OCI-LY3 (cell line): ENCODE measurements around the gene NCK2.

Experiments
- H2AFZ ChIP-seq: fragments of 200-600, 300-600 bp; shearing (Covaris generic); 2 replicates; pipeline ENCODE4 v1.6.0; 2014; ENCODE audit warnings: antibody characterized with exemption, low read depth, low read length
- H3K27ac ChIP-seq: fragments of 200-600, 300-600 bp; sonication (generic); 2 replicates; pipeline ENCODE4 v1.5.1; 2014; ENCODE audit warnings: mild to moderate bottlenecking, low read length, moderate library complexity, mixed read lengths
- H3K27me3 ChIP-seq: fragments of 200-600, 300-600 bp; sonication (generic); 2 replicates; pipeline ENCODE4 v1.6.1; 2014; ENCODE audit warnings: low read depth, low read length, mixed read lengths
- H3K36me3 ChIP-seq: fragments of 200-600, 300-600 bp; sonication (generic); replicated peaks from 2 replicates; pipeline ENCODE3; 2014; ENCODE audit warnings: low read depth, low read length, mixed read lengths
- H3K4me1 ChIP-seq: fragments of 300-600, 200-600 bp; sonication (generic); 2 replicates; pipeline ENCODE4 v1.6.1; 2014; ENCODE audit warnings: low read length, mixed read lengths
- H3K4me2 ChIP-seq: fragments of 200-600, 300-600 bp; sonication (generic); 2 replicates; pipeline ENCODE4 v1.6.1; 2014; ENCODE audit warnings: low read length, mixed read lengths
- H3K4me3 ChIP-seq: fragments of 300-600, 200-600 bp; sonication (generic); 2 replicates; pipeline ENCODE4 v1.5.1; 2014; ENCODE audit warnings: antibody characterized with exemption, mild to moderate bottlenecking, low read length, moderate library complexity
- H3K79me2 ChIP-seq: fragments of 300-600, 200-600 bp; shearing (Covaris generic); 2 replicates; pipeline ENCODE4 v1.6.1; 2014; ENCODE audit warnings: mild to moderate bottlenecking, low read length, mixed read lengths
- H3K9ac ChIP-seq: fragments of 300-600, 200-600 bp; shearing (Covaris generic); 2 replicates; pipeline ENCODE4 v1.6.0; 2014; ENCODE audit warnings: mild to moderate bottlenecking, low read length, moderate library complexity
- H3K9me3 ChIP-seq: fragments of 200-600, 300-600 bp; shearing (Covaris generic); 2 replicates; pipeline ENCODE4 v1.6.1; 2014; ENCODE audit warnings: low read length, mixed read lengths; ENCODE audit not compliant: insufficient read depth
- H4K20me1 ChIP-seq: fragments of 200-600, 300-600 bp; sonication (generic); 2 replicates; pipeline ENCODE4 v1.6.1; 2016; ENCODE audit warnings: low read length, mixed read lengths; ENCODE audit not compliant: insufficient read depth
- EZH2phosphoT487 ChIP-seq: fragments of 200-600 bp; shearing (Covaris generic); IDR thresholded peaks from 2 replicates; pipeline ENCODE4 v1.6.1; 2018; ENCODE audit warnings: antibody characterized with exemption, mixed run types, low read depth
- TF ChIP-seq, protein P1 (sequence below): fragments of 200-600, 300-600 bp; sonication (generic); IDR thresholded peaks from 2 replicates; pipeline ENCODE4 v1.5.1; 2014; ENCODE audit warnings: antibody characterized with exemption, low read length, low read depth

Gene NCK2

GRCh38 chr2:105783151-105783738, 38.5 kb downstream of the NCK2 start:
- Histone ChIP-seq H2AFZ (no peak overlapping the region), H3K36me3 (no peaks in the 10 kb centered on the region), H4K20me1 (peaks cover 55% of the 10 kb centered on the region), H3K27me3 (no peaks in the 10 kb centered on the region), H3K9ac (no peak overlapping the region), H3K4me1 (peaks cover 12% of the 10 kb centered on the region), H3K79me2 (peaks cover 3% of the 10 kb centered on the region; the same call in 1 of the 2 replicates), H3K4me2 (no peak overlapping the region), H3K9me3 (no peaks in the 10 kb centered on the region), H3K27ac (no peak overlapping the region), H3K4me3 (no peak overlapping the region)
- TF ChIP-seq, protein P1, sequence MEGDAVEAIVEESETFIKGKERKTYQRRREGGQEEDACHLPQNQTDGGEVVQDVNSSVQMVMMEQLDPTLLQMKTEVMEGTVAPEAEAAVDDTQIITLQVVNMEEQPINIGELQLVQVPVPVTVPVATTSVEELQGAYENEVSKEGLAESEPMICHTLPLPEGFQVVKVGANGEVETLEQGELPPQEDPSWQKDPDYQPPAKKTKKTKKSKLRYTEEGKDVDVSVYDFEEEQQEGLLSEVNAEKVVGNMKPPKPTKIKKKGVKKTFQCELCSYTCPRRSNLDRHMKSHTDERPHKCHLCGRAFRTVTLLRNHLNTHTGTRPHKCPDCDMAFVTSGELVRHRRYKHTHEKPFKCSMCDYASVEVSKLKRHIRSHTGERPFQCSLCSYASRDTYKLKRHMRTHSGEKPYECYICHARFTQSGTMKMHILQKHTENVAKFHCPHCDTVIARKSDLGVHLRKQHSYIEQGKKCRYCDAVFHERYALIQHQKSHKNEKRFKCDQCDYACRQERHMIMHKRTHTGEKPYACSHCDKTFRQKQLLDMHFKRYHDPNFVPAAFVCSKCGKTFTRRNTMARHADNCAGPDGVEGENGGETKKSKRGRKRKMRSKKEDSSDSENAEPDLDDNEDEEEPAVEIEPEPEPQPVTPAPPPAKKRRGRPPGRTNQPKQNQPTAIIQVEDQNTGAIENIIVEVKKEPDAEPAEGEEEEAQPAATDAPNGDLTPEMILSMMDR: no peak
- TF ChIP-seq EZH2phosphoT487: no peak

DNA sequence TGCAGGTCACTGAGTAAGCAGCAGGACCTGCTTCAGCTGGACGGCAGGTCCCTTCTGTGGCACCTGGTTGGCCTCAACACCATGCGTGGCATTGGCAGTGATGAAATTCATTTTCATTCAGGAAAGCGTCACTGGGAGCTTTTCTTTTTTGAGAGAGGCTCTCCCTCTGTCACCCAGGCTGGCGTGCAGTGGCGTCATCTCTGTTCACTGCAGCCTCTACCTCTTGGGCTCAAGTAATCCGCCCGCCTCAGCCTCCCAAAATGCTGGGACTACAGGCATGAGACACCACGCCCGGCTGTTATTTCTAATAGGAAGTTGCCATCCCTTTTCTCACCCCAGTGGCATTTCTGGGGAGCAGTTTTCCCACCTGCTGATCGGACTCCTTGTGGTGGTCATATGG, 39.3 kb downstream of the NCK2 start:
- Histone ChIP-seq H3K4me2 (no peak overlapping the region), H4K20me1 (peaks cover 59% of the 10 kb centered on the region), H3K4me1 (peaks cover 18% of the 10 kb centered on the region), H2AFZ (no peak overlapping the region), H3K27ac (no peak overlapping the region), H3K9me3 (no peaks in the 10 kb centered on the region), H3K27me3 (no peaks in the 10 kb centered on the region), H3K36me3 (no peaks in the 10 kb centered on the region), H3K79me2 (peaks cover 6% of the 10 kb centered on the region), H3K4me3 (no peak overlapping the region), H3K9ac (no peak overlapping the region)
- TF ChIP-seq, protein P1: no peak
- TF ChIP-seq EZH2phosphoT487: no peak

DNA sequence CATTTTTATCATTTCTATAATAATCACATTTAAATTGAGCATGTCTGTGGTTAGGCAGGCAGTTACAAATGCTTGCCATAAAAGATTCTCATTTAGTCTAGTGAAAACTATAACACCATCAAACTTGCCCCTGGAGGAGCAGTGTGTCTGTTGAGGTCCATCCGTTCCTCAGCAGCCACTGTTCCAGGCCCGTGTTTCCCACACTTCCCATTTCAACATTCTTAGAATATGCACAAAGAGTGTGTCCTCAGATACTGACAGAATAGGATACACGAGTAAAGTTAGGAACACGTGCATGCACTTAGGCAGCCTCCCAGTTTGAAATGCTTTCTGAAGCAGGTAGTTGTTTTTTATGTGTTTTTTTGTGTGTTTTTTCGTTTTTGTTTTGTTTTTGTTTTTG, 39.9 kb downstream of the NCK2 start:
- peaks cover 57% of the 10 kb centered on the region for H4K20me1 ChIP-seq
- no peak overlapping the region for H3K4me3 ChIP-seq
- TF ChIP-seq, protein P1: no peak
- TF ChIP-seq EZH2phosphoT487: no peak
- H3K36me3 ChIP-seq: no peaks in the 10 kb centered on the region
- peaks cover 22% of the 10 kb centered on the region for H3K4me1 ChIP-seq
- H3K9ac ChIP-seq: no peak overlapping the region
- no peak overlapping the region for H3K27ac ChIP-seq
- H3K27me3 ChIP-seq: no peaks in the 10 kb centered on the region
- no peak overlapping the region for H2AFZ ChIP-seq
- no peak overlapping the region for H3K4me2 ChIP-seq
- no peaks in the 10 kb centered on the region for H3K9me3 ChIP-seq
- peaks cover 8% of the 10 kb centered on the region for H3K79me2 ChIP-seq

DNA sequence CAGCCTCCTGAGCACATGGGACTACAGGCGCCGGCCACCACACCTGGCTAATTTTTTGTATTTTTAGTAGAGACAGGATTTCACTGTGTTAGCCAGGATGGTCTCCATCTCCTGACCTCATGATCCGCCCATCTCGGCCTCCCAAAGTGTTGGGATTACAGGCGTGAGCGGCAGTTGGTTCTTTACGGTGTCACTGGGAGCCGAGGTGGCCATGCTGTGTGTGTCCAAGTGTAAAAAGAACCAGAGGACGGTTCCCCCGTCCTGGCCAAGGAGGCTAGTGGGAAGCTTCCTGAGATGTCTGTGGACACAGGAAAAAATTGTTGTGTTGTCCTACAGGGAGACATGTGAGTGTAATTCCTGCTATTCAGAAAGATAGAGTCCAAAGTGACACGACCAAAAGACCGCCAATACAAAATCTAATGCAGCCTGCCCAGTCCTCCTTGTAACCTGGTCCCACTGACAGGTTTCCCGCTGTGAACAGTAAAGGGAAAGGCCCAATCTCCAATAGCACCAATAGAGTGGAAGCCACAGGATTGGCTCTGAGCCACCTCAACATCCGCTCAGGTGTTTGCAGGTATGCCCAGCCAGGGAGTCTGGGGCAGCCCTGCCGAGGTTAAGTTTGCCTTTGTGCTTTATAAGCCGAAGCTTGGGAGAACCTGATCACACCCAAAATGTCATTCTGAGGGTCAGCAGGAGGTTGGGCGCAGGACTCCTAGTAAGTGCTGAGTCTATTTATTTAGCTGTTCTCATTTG, 40.6 kb downstream of the NCK2 start:
- no peak overlapping the region for H3K9ac ChIP-seq
- no peaks in the 10 kb centered on the region for H3K36me3 ChIP-seq
- H3K4me3 ChIP-seq: no peak overlapping the region
- no peak overlapping the region for H2AFZ ChIP-seq
- H3K9me3 ChIP-seq: no peaks in the 10 kb centered on the region
- H3K79me2 ChIP-seq: peaks cover 11% of the 10 kb centered on the region
- peaks cover 29% of the 10 kb centered on the region for H3K4me1 ChIP-seq
- no peaks in the 10 kb centered on the region for H3K27me3 ChIP-seq
- H4K20me1 ChIP-seq: peaks cover 61% of the 10 kb centered on the region
- TF ChIP-seq, protein P1: no peak
- no peak for TF ChIP-seq EZH2phosphoT487
- no peak overlapping the region for H3K4me2 ChIP-seq
- no peak overlapping the region for H3K27ac ChIP-seq
